Measurements from ENCODE around the gene TRIO.

GRCh38 chr5:14138608-14139540 lies 4.3 kb upstream of the TRIO start:
- no peak for TF ChIP-seq FOXA1 (IDR thresholded peaks at IDR 0.05)
- TF ChIP-seq SUZ12 (IDR thresholded peaks at IDR 0.05), result no peak
- no peak for TF ChIP-seq ELF4 (IDR thresholded peaks at IDR 0.05)
- no peak for TF ChIP-seq FOXK2 (IDR thresholded peaks at IDR 0.05)
- no peak for TF ChIP-seq TARDBP (IDR thresholded peaks at IDR 0.05)
- TF ChIP-seq NFRKB (IDR thresholded peaks at IDR 0.05), result no peak
- TF ChIP-seq FOXM1 (IDR thresholded peaks at IDR 0.05; ENCODE audit: borderline replicate concordance), result no peak
- TF ChIP-seq BHLHE40 (IDR thresholded peaks at IDR 0.05; ENCODE audit: borderline replicate concordance), result no peak
- no peak for TF ChIP-seq PKNOX1 (IDR thresholded peaks at IDR 0.05)
- TF ChIP-seq ZNF384 (IDR thresholded peaks at IDR 0.05), result no peak
- no peak for TF ChIP-seq L3MBTL2 (conservative IDR thresholded peaks at IDR 0.05)
- TF ChIP-seq ARNT (IDR thresholded peaks at IDR 0.05), result no peak
- TF ChIP-seq SP1 (IDR thresholded peaks at IDR 0.05), result no peak
- no peak for TF ChIP-seq LEF1 (IDR thresholded peaks at IDR 0.05; ENCODE audit: borderline replicate concordance)
